Measurements from ENCODE around the gene ZNF217. TPM values are rescaled to one million over a fixed set of nuclear protein-coding genes. Genes with fewer than 3 reads are reported as not detected.
"Not testable (repeated sequence)": the region's sequence is repeated elsewhere in the genome, so short reads cannot be mapped to it uniquely, and the experiment has no call there.

Gene ZNF217
- polyA plus RNA-seq, 2 of the 4 experiments (the other 2 are of a cell fraction): 22.2 to 30.5 TPM

GRCh38 chr20:53591941-53592441, 1.6 kb downstream of the ZNF217 start:
- WGBS (ENCODE audit: missing lambda C conversion rate): 2% methylated on average over 9 of the region's 9 CpGs
- peak overlapping the region; percentile 94 for H3K4me3 ChIP-seq
- H3K27ac ChIP-seq: peak overlapping the region; percentile 99 to 100
- H3K4me1 ChIP-seq: peaks cover 35% of the 10 kb centered on the region
- H3K4me2 ChIP-seq: peak overlapping the region; percentile 99
- ChIA-PET CTCF (interaction anchor here (1.0 to 2.3 kb wide), 2 partner anchors 11 to 30 kb away, joined by 3 to 6 read pairs; no protein-coding TSS in a partner anchor), POLR2A (interaction anchor here (0.7 to 1.5 kb wide), 7 partner anchors 9 to 307 kb away, joined by 3 to 9 read pairs (median 4); no protein-coding TSS in a partner anchor)
- FAIRE-seq; H3K9me3 ChIP-seq; DNase-seq (ENCODE audit: low read depth in 1 of 2, low spot score in 1 of 2): not testable (repeated sequence)
- ATAC-seq: peak in 1 of 2 experiments; percentile 12; a peak in 3 of 6 replicates

GRCh38 chr20:53591206-53591741, 2.4 kb downstream of the ZNF217 start:
- peaks cover 37% of the 10 kb centered on the region for H3K4me1 ChIP-seq
- ChIA-PET POLR2A (interaction anchor here (1.1 to 1.5 kb wide), 3 partner anchors 31 to 162 kb away, joined by 4 to 9 read pairs (median 6); no protein-coding TSS in a partner anchor), CTCF (interaction anchor here (0.7 to 1.0 kb wide), 3 partner anchors 14 to 78 kb away, joined by 3 read pairs; no protein-coding TSS in a partner anchor)
- peak overlapping the region; percentile 99 to 100 for H3K27ac ChIP-seq
- not testable (repeated sequence) for FAIRE-seq; H3K9me3 ChIP-seq; ATAC-seq; DNase-seq (ENCODE audit: low read depth in 1 of 2, low spot score in 1 of 2)
- H3K4me2 ChIP-seq: peak overlapping the region; percentile 99
- WGBS (ENCODE audit: missing lambda C conversion rate): 2% methylated on average over 4 of the region's 4 CpGs
- peak overlapping the region; percentile 94 for H3K4me3 ChIP-seq

GRCh38 chr20:53590608-53591007, 3.0 kb downstream of the ZNF217 start:
- CTCF ChIA-PET: interaction anchor here (0.9 kb wide), 1 partner anchor 13 kb away, joined by 3 read pairs; no protein-coding TSS in a partner anchor

GRCh38 chr20:53590122-53590521, 3.5 kb downstream of the ZNF217 start:
- Histone ChIP-seq H3K27ac (peak overlapping the region; percentile 99 to 100), H3K4me3 (peak overlapping the region; percentile 94), H3K4me2 (peak overlapping the region; percentile 99), H3K4me1 (peaks cover 44% of the 10 kb centered on the region)
- ATAC-seq; H3K9me3 ChIP-seq; FAIRE-seq; CTCF ChIA-PET; DNase-seq (ENCODE audit: low read depth in 1 of 2, low spot score in 1 of 2): not testable (repeated sequence)
- WGBS (ENCODE audit: missing lambda C conversion rate): 25% methylated on average over 2 of the region's 2 CpGs
- POLR2A ChIA-PET: interaction anchor here (0.6 kb wide), 1 partner anchor 311 kb away, joined by 9 read pairs; no protein-coding TSS in a partner anchor

More at GRCh38 chr20:53590608-53591007, 3.0 kb downstream of the ZNF217 start:
- peaks cover 42% of the 10 kb centered on the region for H3K4me1 ChIP-seq
- peak overlapping the region; percentile 99 to 100 for H3K27ac ChIP-seq
- POLR2A ChIA-PET; H3K9me3 ChIP-seq; FAIRE-seq; ATAC-seq; DNase-seq (ENCODE audit: low read depth in 1 of 2, low spot score in 1 of 2): not testable (repeated sequence)
- peak overlapping the region; percentile 99 for H3K4me2 ChIP-seq
- peak overlapping the region; percentile 94 for H3K4me3 ChIP-seq

- Histone ChIP-seq H3K4me2 (peak overlapping the region; percentile 99), H3K4me1 (peaks cover 51% of the 10 kb centered on the region), H3K4me3 (peak overlapping the region; percentile 94), H3K27ac (peak overlapping the region; percentile 99 to 100)
- ATAC-seq; DNase-seq (ENCODE audit: low read depth in 1 of 2, low spot score in 1 of 2); CTCF ChIA-PET; FAIRE-seq; H3K9me3 ChIP-seq: not testable (repeated sequence)
- POLR2A ChIA-PET: interaction anchor here (0.6 kb wide), 1 partner anchor 311 kb away, joined by 9 read pairs; no protein-coding TSS in a partner anchor
- WGBS (ENCODE audit: missing lambda C conversion rate): 1% methylated on average over 12 of the region's 12 CpGs
Measured at GRCh38 chr20:53589321-53590065, 4.1 kb downstream of the ZNF217 start.

GRCh38 chr20:53587157-53587703, 6.4 kb downstream of the ZNF217 start:
- H3K27ac ChIP-seq: peak overlapping the region; percentile 55 to 80; a peak in 5 of 6 replicates
- POLR2A ChIA-PET; H3K4me3 ChIP-seq; ATAC-seq; FAIRE-seq; H3K9me3 ChIP-seq; DNase-seq (ENCODE audit: low read depth in 1 of 2, low spot score in 1 of 2): not testable (repeated sequence)
- CTCF ChIA-PET: interaction anchor here (1.6 kb wide), 1 partner anchor 9 kb away, joined by 5 read pairs; no protein-coding TSS in a partner anchor
- peak overlapping the region; percentile 99 for H3K4me2 ChIP-seq
- H3K4me1 ChIP-seq: peaks cover 72% of the 10 kb centered on the region
- WGBS (ENCODE audit: missing lambda C conversion rate): 93% methylated on average over 1 of the region's 1 CpG

GRCh38 chr20:53586640-53587039, 7.0 kb downstream of the ZNF217 start:
- FAIRE-seq: no peak

GRCh38 chr20:53585910-53586309, 7.7 kb downstream of the ZNF217 start:
- H3K4me3 ChIP-seq; POLR2A ChIA-PET; ATAC-seq; H3K9me3 ChIP-seq; DNase-seq (ENCODE audit: low read depth in 1 of 2, low spot score in 1 of 2); FAIRE-seq: not testable (repeated sequence)
- CTCF ChIA-PET: interaction anchor here (0.9 to 1.2 kb wide), 2 partner anchors 329 to 354 kb away, joined by 3 read pairs; no protein-coding TSS in a partner anchor
- Histone ChIP-seq H3K27ac (peak overlapping the region; percentile 42 to 80; a peak in 5 of 6 replicates), H3K4me2 (peak overlapping the region; percentile 99), H3K4me1 (peaks cover 85% of the 10 kb centered on the region)
- 84% methylated on average over 5 of the region's 5 CpGs for WGBS (ENCODE audit: missing lambda C conversion rate)

More at GRCh38 chr20:53586640-53587039, 7.0 kb downstream of the ZNF217 start:
- TF ChIP-seq FOSB (CRISPR knock-in tag; IDR thresholded peaks at IDR 0.05) (no peak), POLR2AphosphoS2 (conservative IDR thresholded peaks at IDR 0.05; ENCODE audit: low read length) (no peak), SMC3 (IDR thresholded peaks at IDR 0.05) (no peak), EHMT2 (IDR thresholded peaks at IDR 0.05; ENCODE audit: low read depth) (no peak), MAFK (IDR thresholded peaks at IDR 0.05; ENCODE audit: partially characterized antibody) (no peak), HOXB13 (CRISPR knock-in tag; IDR thresholded peaks at IDR 0.05; ENCODE audit: low read depth) (no peak), HOXA7 (CRISPR knock-in tag; IDR thresholded peaks at IDR 0.05) (no peak), TFCP2L1 (CRISPR knock-in tag; IDR thresholded peaks at IDR 0.05) (no peak), FOXS1 (CRISPR knock-in tag; IDR thresholded peaks at IDR 0.05) (no peak), EP300 (IDR thresholded peaks at IDR 0.05) (no peak), POLR2A (IDR thresholded peaks at IDR 0.05; ENCODE audit: low read length) (no peak), ZSCAN20 (CRISPR knock-in tag; IDR thresholded peaks at IDR 0.05) (no peak), ESRRA (IDR thresholded peaks at IDR 0.05; ENCODE audit: borderline replicate concordance, low read length) (no peak), RARB (CRISPR knock-in tag; IDR thresholded peaks at IDR 0.05) (no peak), RCOR1 (IDR thresholded peaks at IDR 0.05; ENCODE audit: low read depth, low read length) (no peak)
- peak overlapping the region; percentile 55 to 80 for H3K27ac ChIP-seq
- H3K9me3 ChIP-seq: no peaks in the 10 kb centered on the region
- POLR2A ChIA-PET: no interaction called here
- peaks cover 78% of the 10 kb centered on the region for H3K4me1 ChIP-seq
- whole genome bisulfite sequencing (ENCODE audit: missing lambda C conversion rate): 37% methylated on average over 6 of the region's 6 CpGs
- CTCF ChIA-PET: interaction anchor here (0.9 to 1.6 kb wide), 2 partner anchors 8 to 353 kb away, joined by 3 to 5 read pairs; no protein-coding TSS in a partner anchor
- no peak overlapping the region for H3K4me3 ChIP-seq
- ATAC-seq (no peak), DNase-seq (ENCODE audit: low read depth in 1 of 2, low spot score in 1 of 2) (no peak)
- peak overlapping the region; percentile 99 for H3K4me2 ChIP-seq

All from A549 (cell line).